Breast epithelium (tissue), 4 donors: Measurements from ENCODE around the gene CCDC30. TPM values are rescaled to one million over a fixed set of nuclear protein-coding genes. Genes with fewer than 3 reads are reported as not detected.
"Not testable (repeated sequence)": the region's sequence is repeated elsewhere in the genome, so short reads cannot be mapped to it uniquely, and the experiment has no call there.

Source experiments
- DNase-seq, 2 donors: peaks; one replicate each; pipeline ENCODE4 v3.0.0-alpha.2; 2019; ENCODE audit warnings: low spot score in 2 of 2
- H3K27ac ChIP-seq, 2 donors: fragments of 200-600 bp; sonication (generic) in 1 of 2; one replicate each; pipeline ENCODE4 v1.5.1; 2016 to 2019; ENCODE audit warnings: mild to moderate bottlenecking in 1 of 2
- H3K27me3 ChIP-seq, 2 donors: fragments of 200-600 bp; sonication (generic) in 1 of 2; one replicate each; pipeline versions ENCODE4 v1.5.1 to v1.6.0; 2017 to 2019; ENCODE audit warnings: control low read depth in 1 of 2, mild to moderate bottlenecking in 1 of 2
- H3K36me3 ChIP-seq: fragments of 200-600 bp; one replicate; pipeline ENCODE4 v1.5.1; 2019
- H3K4me1 ChIP-seq, 2 donors: fragments of 200-600 bp; sonication (generic); one replicate each; pipeline ENCODE4 v1.5.1; 2016 to 2019; ENCODE audit warnings: control low read depth in 1 of 2
- H3K4me3 ChIP-seq, 3 donors: fragments of 200-600 bp; sonication (generic); 1 replicate in 2 of 3; 2 replicates in 1 of 3; pipeline ENCODE4 v1.5.1; 2016 to 2019; ENCODE audit warnings: mild to moderate bottlenecking in 3 of 3, moderate library complexity in 2 of 3
- H3K9me3 ChIP-seq, 2 donors: fragments of 200-600 bp; sonication (generic) in 1 of 2; one replicate each; pipeline ENCODE4 v1.5.1; 2016 to 2019; ENCODE audit warnings: control low read depth in 1 of 2
- POLR2A ChIP-seq: fragments of 450-650 bp; IDR thresholded peaks from one replicate; pipeline ENCODE4 v1.6.1; 2016; ENCODE audit warnings: antibody characterized with exemption, mild to moderate bottlenecking, moderate library complexity
- POLR2AphosphoS5 ChIP-seq, 3 donors: sonication (generic); formaldehyde crosslinking; IDR thresholded peaks; one replicate each; pipeline ENCODE4 v1.6.1; 2017; ENCODE audit warnings: antibody characterized with exemption in 3 of 3
- intact Hi-C: fragments of 100-400 bp; cut with DNase I; formaldehyde crosslinking; loops from one replicate; pipeline ENCODE4 v1.15.1; 2023; ENCODE audit warnings: low total_unique reads
- total RNA-seq, 3 donors: library from RNA; depleted of rRNA; stranded (reverse); fragments of >200 nt; gene quantifications; one replicate each; pipeline ENCODE4 v1.1.0, GENCODE V29; 2016
- TF ChIP-seq, protein P1 (sequence below), 3 donors: fragments of 450-650 bp; IDR thresholded peaks; one replicate each; pipeline ENCODE4 v1.5.1; 2016 to 2017; ENCODE audit warnings: antibody characterized with exemption in 3 of 3, mild to moderate bottlenecking in 3 of 3, moderate library complexity in 3 of 3

Gene CCDC30
- total RNA-seq, 3 donors from 2014 or later = 3.4 to 15.4 (median 14.0) TPM

DNA sequence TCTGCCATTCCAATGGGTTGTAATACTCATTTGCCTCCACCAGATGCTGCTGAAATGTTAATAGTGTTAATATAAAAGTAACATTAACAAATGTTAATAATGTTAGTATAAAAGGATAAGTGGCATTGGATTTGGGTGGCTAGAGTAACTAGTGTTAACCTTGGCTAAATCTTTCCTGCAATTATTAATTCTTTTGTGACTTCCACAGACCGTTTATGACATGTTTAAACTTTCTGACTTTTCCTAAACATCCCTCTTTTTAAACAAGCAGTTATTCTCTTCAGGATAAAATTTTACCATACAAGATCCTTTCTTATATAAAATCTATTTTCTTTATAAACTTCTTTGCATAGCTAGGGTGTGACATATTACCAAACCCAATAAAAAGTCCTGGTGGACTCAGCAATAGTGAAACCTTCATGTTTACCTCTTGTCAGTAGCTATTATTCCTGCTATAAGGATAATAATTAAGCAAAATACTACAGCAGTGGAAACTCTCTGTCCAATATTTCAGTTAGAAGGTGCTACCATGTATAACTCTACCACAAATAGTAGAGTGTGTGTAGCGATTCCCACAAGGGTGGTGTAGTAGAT lies 41.5 kb downstream of the CCDC30 start:
- Histone ChIP-seq H3K9me3 (peaks cover 37 to 73% of the 10 kb centered on the region in 2 donors), H3K27ac (no peak overlapping the region), H3K4me1 (no peaks in the 10 kb centered on the region), H3K4me3 (no peak overlapping the region), H3K36me3 (no peaks in the 10 kb centered on the region), H3K27me3 (no peaks in the 10 kb centered on the region)
- TF ChIP-seq POLR2A (no peak), POLR2AphosphoS5 (IDR thresholded peaks at IDR 0.05) (no peak)
- TF ChIP-seq, protein P1, sequence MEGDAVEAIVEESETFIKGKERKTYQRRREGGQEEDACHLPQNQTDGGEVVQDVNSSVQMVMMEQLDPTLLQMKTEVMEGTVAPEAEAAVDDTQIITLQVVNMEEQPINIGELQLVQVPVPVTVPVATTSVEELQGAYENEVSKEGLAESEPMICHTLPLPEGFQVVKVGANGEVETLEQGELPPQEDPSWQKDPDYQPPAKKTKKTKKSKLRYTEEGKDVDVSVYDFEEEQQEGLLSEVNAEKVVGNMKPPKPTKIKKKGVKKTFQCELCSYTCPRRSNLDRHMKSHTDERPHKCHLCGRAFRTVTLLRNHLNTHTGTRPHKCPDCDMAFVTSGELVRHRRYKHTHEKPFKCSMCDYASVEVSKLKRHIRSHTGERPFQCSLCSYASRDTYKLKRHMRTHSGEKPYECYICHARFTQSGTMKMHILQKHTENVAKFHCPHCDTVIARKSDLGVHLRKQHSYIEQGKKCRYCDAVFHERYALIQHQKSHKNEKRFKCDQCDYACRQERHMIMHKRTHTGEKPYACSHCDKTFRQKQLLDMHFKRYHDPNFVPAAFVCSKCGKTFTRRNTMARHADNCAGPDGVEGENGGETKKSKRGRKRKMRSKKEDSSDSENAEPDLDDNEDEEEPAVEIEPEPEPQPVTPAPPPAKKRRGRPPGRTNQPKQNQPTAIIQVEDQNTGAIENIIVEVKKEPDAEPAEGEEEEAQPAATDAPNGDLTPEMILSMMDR (IDR thresholded peaks at IDR 0.05) = no peak
- intact Hi-C loops = loop anchor here (5.0 kb wide), 1 partner anchor 467 kb away; no protein-coding TSS in a partner anchor
- DNase-seq = no peak

DNA sequence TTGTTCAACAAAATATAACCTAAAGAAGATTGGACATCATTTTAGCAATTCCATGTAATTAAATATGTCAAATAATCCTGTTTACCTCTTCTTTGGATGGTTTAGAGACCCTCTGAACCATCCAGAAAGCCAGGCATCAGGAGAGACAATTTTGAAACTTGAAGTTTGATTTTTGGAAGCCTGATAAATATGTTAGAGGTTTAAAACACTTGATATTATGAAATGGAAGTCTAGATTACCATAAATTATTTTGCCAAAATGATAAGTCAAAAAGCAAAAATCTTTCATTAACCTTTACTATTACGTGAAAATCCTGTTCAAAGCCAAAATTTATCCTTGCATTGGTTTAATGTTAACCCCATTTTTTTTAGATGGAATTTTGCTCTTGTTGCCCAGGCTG lies 43.5 kb downstream of the CCDC30 start:
- no peak overlapping the region for H3K4me3 ChIP-seq
- intact Hi-C loops = no loop called here
- H3K27me3 ChIP-seq = no peaks in the 10 kb centered on the region
- H3K4me1 ChIP-seq = no peaks in the 10 kb centered on the region
- peaks cover 51 to 92% of the 10 kb centered on the region in 2 donors for H3K9me3 ChIP-seq
- TF ChIP-seq POLR2A (no peak), POLR2AphosphoS5 (IDR thresholded peaks at IDR 0.05) (no peak)
- TF ChIP-seq, protein P1 (IDR thresholded peaks at IDR 0.05) = no peak
- H3K27ac ChIP-seq = no peak overlapping the region
- DNase-seq = no peak
- H3K36me3 ChIP-seq = no peaks in the 10 kb centered on the region

DNA sequence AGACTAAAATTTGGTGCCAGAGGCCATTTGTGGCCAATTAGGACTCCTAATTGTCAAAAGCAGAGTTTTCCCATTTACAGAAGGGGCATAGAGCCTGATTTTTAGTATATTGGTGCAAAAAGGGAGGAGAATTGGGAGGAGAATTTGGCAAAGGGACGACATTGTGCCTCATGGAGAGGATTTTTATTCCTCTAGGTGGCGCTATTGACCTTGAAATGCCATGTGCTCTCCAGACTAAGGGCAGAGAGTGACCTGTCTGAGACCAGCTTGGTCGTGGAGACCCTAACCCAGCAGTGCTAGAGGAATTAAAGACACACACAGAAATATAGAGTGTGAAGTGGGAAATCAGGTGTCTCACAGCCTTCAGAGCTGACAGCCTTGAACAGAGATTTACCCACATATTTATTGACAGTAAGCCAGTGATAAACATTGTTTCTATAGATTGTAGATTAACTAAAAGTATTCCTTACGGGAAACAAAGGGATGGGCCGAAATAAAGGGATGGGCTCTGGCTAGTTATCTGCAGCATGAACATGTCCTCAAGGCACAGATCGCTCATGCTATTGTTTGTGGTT lies 48.6 kb downstream of the CCDC30 start:
- H3K4me1 ChIP-seq, H3K36me3 ChIP-seq, H3K27me3 ChIP-seq, DNase-seq, H3K27ac ChIP-seq, H3K4me3 ChIP-seq, intact Hi-C loops: not testable (repeated sequence)
- H3K9me3 ChIP-seq = peaks cover 64 to 92% of the 10 kb centered on the region in 2 donors

DNA sequence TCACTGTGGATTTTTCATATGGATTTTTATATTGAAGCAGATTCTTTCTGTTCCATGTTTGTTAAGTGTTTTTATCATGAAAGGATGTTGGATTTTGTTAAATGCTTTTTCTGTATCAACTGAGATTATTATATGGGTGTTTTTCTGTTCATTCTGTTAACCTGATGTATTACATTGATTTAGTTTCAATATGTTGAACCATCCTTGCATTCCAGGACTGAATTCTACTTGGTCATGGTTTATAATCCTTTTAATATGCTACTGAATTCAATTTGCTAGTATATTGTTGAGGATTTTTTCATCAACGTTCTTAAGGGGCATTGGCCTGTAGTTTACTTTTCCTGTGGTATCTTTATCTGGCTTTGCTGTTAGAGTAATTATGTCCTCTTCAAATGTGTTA lies 55.8 kb downstream of the CCDC30 start:
- H3K4me3 ChIP-seq = no peak overlapping the region
- no peaks in the 10 kb centered on the region for H3K27me3 ChIP-seq
- no peak overlapping the region for H3K27ac ChIP-seq
- peaks cover 6% of the 10 kb centered on the region for H3K36me3 ChIP-seq
- peaks cover 21 to 66% of the 10 kb centered on the region in 2 donors for H3K9me3 ChIP-seq
- no peak for DNase-seq
- intact Hi-C loops = no loop called here
- no peaks in the 10 kb centered on the region for H3K4me1 ChIP-seq
- TF ChIP-seq, protein P1 (IDR thresholded peaks at IDR 0.05) = no peak
- no peak for TF ChIP-seq POLR2A
- TF ChIP-seq POLR2AphosphoS5 (IDR thresholded peaks at IDR 0.05) = no peak

DNA sequence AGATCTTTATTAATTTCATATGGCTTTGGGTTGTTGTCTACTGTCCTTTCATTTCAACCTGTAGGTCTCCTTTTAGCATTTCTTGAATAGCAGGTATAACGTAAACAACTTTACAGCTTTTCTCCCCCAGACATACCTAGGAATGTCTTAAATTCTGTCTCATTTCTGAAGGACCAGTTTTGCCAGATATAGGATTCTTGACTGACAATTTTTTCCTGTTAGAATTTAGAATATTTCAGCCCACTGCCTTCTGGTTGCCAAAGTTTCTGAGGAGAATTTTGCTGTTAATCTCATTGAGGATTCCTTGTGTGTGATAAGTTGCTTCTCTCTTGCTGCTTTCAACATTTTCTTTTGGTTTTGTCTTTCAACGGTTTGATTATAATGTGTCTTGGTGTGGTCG lies 60.1 kb downstream of the CCDC30 start:
- no peak overlapping the region for H3K27ac ChIP-seq
- H3K4me3 ChIP-seq = no peak overlapping the region
- H3K36me3 ChIP-seq = peaks cover 6% of the 10 kb centered on the region
- DNase-seq = no peak
- intact Hi-C loops = no loop called here
- no peak for TF ChIP-seq POLR2A
- TF ChIP-seq, protein P1 (IDR thresholded peaks at IDR 0.05) = no peak
- TF ChIP-seq POLR2AphosphoS5 (IDR thresholded peaks at IDR 0.05) = no peak
- peaks cover 7 to 31% of the 10 kb centered on the region in 2 donors for H3K9me3 ChIP-seq
- no peaks in the 10 kb centered on the region for H3K4me1 ChIP-seq
- no peaks in the 10 kb centered on the region for H3K27me3 ChIP-seq
